Measurements from ENCODE around the gene DICER1.

- TF ChIP-seq CTCF (optimal IDR thresholded peaks at IDR 0.05 in 1 of 3, IDR thresholded peaks at IDR 0.05 in 1 of 3, conservative IDR thresholded peaks at IDR 0.05 in 1 of 3; ENCODE audit: extremely low read depth in 1 of 3, insufficient read depth in 2 of 3, low read length in 3 of 3): no peak
- TF ChIP-seq EZH2 (IDR thresholded peaks at IDR 0.05; ENCODE audit: low read length): no peak
These were observed 39.2 kb downstream of the DICER1 start for GRCh38 chr14:95117937-95118721.
